HepG2 (cell line): Measurements from ENCODE around the gene ACAP3. TPM values are rescaled to one million over a fixed set of nuclear protein-coding genes. Genes with fewer than 3 reads are reported as not detected.

ENCODE experiments used
- DMTF1 ChIP-seq: sonication (generic); formaldehyde crosslinking; IDR thresholded peaks from 2 replicates; pipeline ENCODE4 v1.4.0; 2020; ENCODE audit warnings: mild to moderate bottlenecking, missing genetic modification reagents
- FOXP4 ChIP-seq: sonication (generic); formaldehyde crosslinking; IDR thresholded peaks from 2 replicates; pipeline ENCODE4 v1.4.0; 2020; ENCODE audit warnings: missing genetic modification reagents
- MTF2 ChIP-seq: sonication (generic); formaldehyde crosslinking; IDR thresholded peaks from 2 replicates; pipeline ENCODE4 v1.5.0; 2020; ENCODE audit warnings: missing genetic modification reagents, borderline replicate concordance
- NPAS2 ChIP-seq: sonication (generic); formaldehyde crosslinking; IDR thresholded peaks from 2 replicates; pipeline ENCODE4 v1.8.0; 2022; ENCODE audit warnings: mild to moderate bottlenecking, missing genetic modification reagents, borderline replicate concordance
- SP5 ChIP-seq: IDR thresholded peaks from 2 replicates; pipeline ENCODE4 v1.6.1; 2016; ENCODE audit warnings: low read depth, borderline replicate concordance
- STAT5B ChIP-seq: sonication (generic); formaldehyde crosslinking; IDR thresholded peaks from 2 replicates; pipeline ENCODE4 v1.4.0; 2020; ENCODE audit warnings: missing genetic modification reagents
- ZNF318 ChIP-seq: sonication (generic); formaldehyde crosslinking; IDR thresholded peaks from 2 replicates; pipeline ENCODE4 v1.4.0; 2020; ENCODE audit warnings: mild to moderate bottlenecking, missing genetic modification reagents
- ZNF33A ChIP-seq: sonication (generic); formaldehyde crosslinking; IDR thresholded peaks from 2 replicates; pipeline ENCODE4 v1.5.1; 2020; ENCODE audit warnings: missing genetic modification reagents, mild to moderate bottlenecking, moderate library complexity, borderline replicate concordance
- ZNF770 ChIP-seq: sonication (generic); formaldehyde crosslinking; IDR thresholded peaks from 2 replicates; pipeline ENCODE4 v1.5.0; 2020; ENCODE audit warnings: mild to moderate bottlenecking, missing genetic modification reagents
- polyA plus RNA-seq, 8 experiments: library from polyadenylated mRNA; depleted of rRNA in 3 of 8; stranded (reverse) in 7 of 8; unstranded in 1 of 8; fragments of >200 nt; fragmentation: Illumina TruSeq in 4 of 8; extraction: Trizol in 4 of 8; gene quantifications; 2 replicates each; pipeline versions ENCODE4 v1.2.1 to v1.2.3, GENCODE V29; 2011 to 2016; ENCODE audit warnings: low read depth in 4 of 8, missing spikeins in 1 of 8, mixed read lengths in 1 of 8; ENCODE audit not compliant: insufficient read depth in 1 of 8
- total RNA-seq, 5 experiments: library from RNA; depleted of rRNA; stranded (reverse); fragments of >200 nt; fragmentation: Illumina TruSeq; extraction: Trizol; gene quantifications; 2 replicates each; pipeline ENCODE4 v1.2.3, GENCODE V29; 2016; ENCODE audit warnings: low read depth in 1 of 5

ACAP3 gene
- total and polyA plus RNA-seq, 2 of the 13 experiments (the other 11 are each of a cell fraction or from before 2014, with no cell fraction given): 29.4 to 50.8 TPM

GRCh38 chr1:1324524-1325287 lies 17.0 kb upstream of the ACAP3 start, which contains the start of the genes CPTP and INTS11 (continued):
- TF ChIP-seq FOXP4 (0 out of 2 replicates have a peak, but pooled peaks have one; percentile 26), ZNF318 (CRISPR knock-in tag) (peak; percentile 87; the same call in 1 of the 2 replicates), NPAS2 (CRISPR knock-in tag) (no peak; the same call in 1 of the 2 replicates), MTF2 (CRISPR knock-in tag) (no peak), DMTF1 (CRISPR knock-in tag) (no peak), ZNF33A (CRISPR knock-in tag) (no peak), STAT5B (CRISPR knock-in tag) (no peak), ZNF770 (CRISPR knock-in tag) (no peak), SP5 (CRISPR knock-in tag) (peak; percentile 17; the same call in 1 of the 2 replicates)
